GM19240 (cell line): ENCODE measurements around the gene NAA20.

Source experiments
- DNase-seq: peaks from one replicate; pipeline ENCODE4 v3.0.0; 2011; ENCODE audit warnings: low spot score; ENCODE audit not compliant: insufficient read length

NAA20 gene

DNA sequence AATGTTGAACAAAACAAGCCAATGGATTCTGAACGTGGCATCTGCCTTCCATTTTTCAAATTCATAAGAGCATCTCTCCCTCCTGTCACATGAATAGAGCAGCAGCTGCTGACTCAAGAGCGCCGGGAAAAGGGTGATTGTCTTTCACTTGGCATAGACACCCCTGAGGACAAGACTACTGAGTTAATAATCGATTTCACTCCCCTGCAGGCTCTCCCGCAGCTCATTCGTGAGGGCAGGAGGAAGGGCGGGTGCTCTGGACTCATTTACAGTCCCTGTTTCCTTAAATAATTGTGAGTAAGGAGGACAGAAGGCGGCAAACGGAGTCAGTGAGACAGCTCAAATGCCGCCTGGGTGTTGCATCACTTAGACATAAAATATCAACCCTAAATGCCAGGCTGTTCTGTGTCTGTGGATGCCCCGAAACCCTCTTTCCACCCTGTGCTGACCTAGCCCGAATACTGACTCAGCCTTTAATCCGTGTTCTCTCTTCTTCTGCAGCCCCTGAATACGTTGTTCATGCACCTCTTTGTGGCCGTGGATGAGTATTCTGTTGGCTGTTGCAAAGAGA is 56.7 kb downstream of the NAA20 start:
- DNase-seq, result no peak

DNA sequence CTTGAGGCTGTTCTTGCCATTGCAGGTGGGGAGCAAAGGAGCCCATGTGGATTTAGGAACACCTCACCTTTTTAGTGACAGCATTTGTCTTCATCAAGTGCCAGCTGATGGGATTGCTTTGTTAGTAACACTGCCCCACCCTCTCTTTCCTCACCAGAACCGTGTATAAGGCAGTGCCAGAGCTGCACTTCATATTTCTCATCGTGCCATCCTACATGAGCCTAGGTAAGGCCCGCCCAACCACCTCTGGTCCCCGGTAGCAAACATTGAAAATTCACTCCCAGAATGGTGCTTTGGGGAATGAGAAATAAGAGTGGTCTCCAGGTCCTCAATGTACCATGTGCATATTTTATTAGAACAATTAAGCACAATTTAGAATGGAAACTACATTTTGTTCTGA is 57.9 kb downstream of the NAA20 start:
- no peak for DNase-seq

DNA sequence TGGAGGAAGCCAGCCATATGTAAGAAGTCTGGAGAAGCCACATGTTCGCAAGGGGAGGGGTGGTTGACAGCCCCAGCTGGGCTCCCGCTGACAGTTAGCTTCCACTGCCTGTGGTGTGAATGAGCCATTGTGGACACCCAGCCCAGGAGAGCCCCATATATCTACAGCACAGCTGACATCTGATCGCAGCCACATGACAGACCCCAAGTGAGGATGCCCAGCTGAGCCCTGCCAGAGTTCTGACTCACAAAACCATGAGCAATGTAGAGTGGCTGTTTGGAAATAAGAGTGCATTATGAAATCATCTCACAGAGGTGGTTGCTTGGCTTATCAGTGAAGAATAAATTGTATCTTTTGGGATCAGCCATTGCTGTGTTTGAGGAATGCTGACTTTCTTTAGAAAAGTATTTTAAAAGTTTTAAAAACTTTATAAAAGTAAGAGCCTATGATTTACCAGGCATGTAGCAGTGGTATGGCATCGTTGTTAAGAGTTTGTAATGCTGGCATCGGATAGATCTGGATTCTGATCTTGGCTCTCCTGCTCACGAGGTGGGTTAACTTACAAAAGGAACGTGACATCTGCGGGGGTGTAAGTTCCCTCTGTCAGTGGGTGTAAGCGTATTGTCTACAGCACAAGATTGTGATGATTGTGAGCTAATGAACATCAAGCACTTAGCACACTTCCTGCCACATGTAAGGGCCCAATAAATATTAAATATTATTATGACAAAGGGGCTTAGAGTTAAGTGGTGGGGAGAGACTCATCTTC is 59.3 kb downstream of the NAA20 start:
- no peak for DNase-seq

DNA sequence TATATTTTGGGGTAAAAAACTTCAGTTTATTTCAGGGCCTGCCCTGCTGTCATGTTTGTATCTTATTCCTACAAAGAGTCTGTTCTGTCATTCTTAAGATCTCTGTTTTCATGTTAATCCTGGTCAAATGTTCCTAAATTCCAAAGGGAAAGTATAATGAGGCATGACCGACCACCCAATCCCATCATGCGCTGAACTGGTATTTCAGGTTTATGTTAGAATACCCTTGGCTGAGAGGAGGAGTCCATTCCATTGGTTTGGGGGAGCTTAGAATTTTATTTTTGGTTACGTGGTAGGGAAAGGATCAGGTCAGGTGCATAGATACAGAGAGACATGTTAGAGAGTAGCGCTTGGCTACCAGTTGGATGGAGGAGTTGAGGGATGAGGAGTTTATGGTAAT is 60.9 kb downstream of the NAA20 start:
- DNase-seq, result no peak

DNA sequence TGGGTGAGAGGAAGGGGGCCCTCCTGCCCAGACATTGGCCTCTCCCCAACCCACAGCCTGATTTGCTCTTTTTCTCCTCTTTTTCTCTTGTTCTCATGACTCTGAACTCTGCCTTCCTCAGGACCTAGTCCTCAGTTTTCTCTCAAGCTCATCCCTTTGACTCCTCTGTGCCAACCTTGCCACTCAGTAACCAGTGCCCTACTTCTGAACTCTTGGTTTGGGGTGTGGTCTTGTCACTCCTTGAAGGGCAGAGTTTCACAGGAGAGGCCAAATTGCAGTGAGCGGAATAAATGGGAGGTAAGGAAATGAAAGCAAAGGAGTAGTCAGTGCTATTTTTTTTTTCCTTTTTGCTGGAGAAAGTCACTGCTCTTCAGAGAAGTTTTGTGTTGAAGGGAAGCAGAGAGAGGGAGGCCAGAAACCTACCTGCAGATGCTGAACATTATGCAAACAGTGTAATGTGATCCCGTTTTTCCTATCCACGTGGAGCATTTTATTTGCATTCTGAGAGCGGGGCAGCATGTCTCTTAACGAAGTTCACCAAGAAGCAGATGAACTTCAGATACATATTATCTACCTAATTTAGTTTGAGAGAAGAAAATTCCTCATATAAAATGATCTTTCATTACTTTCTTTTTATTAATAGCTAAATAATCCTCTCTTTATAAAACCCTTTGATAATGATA is 62.1 kb downstream of the NAA20 start:
- DNase-seq, result no peak
